Liver (tissue), 9 donors: Measurements from ENCODE around the gene TTC3. TPM values are rescaled to one million over a fixed set of nuclear protein-coding genes. Genes with fewer than 3 reads are reported as not detected.

Experiments used
- DNase-seq: peaks from one replicate; pipeline ENCODE4 v3.0.0-alpha.2; 2017; ENCODE audit warnings: low spot score
- H3K27ac ChIP-seq, 2 donors: one replicate each; pipeline ENCODE4 v1.7.0; 2013; ENCODE audit warnings: inconsistent platforms in 2 of 2, low read length in 2 of 2, control low read depth in 1 of 2, low read depth in 1 of 2, mild to moderate bottlenecking in 1 of 2
- H3K27me3 ChIP-seq, 4 donors: one replicate each; pipeline versions ENCODE4 v1.6.1 to v1.7.0; 2013; ENCODE audit warnings: low read length in 3 of 4, inconsistent platforms in 1 of 4, mild to moderate bottlenecking in 1 of 4, moderate library complexity in 1 of 4; ENCODE audit not compliant: control insufficient read depth in 4 of 4, insufficient read depth in 4 of 4
- H3K36me3 ChIP-seq, 4 donors: one replicate each; pipeline versions ENCODE4 v1.6.1 to v1.7.0; 2013; ENCODE audit warnings: low read length in 3 of 4, mild to moderate bottlenecking in 3 of 4, low read depth in 1 of 4, moderate library complexity in 1 of 4; ENCODE audit not compliant: control insufficient read depth in 4 of 4, insufficient read depth in 3 of 4
- H3K4me1 ChIP-seq, 4 donors: one replicate each; pipeline versions ENCODE4 v1.6.1 to v1.7.0; 2013; ENCODE audit warnings: low read length in 3 of 4, mild to moderate bottlenecking in 3 of 4, moderate library complexity in 1 of 4; ENCODE audit not compliant: control insufficient read depth in 4 of 4, insufficient read depth in 4 of 4
- H3K4me3 ChIP-seq, 3 donors: one replicate each; pipeline versions ENCODE4 v1.6.1 to v1.7.0; 2013; ENCODE audit warnings: low read length in 3 of 3, control low read depth in 1 of 3, low read depth in 1 of 3, mild to moderate bottlenecking in 1 of 3
- H3K9ac ChIP-seq, 2 donors: one replicate each; pipeline ENCODE4 v1.7.0; 2013; ENCODE audit warnings: low read length in 2 of 2, mild to moderate bottlenecking in 2 of 2, moderate library complexity in 2 of 2, control low read depth in 1 of 2, low read depth in 1 of 2
- H3K9me3 ChIP-seq, 4 donors: one replicate each; pipeline versions ENCODE4 v1.6.1 to v1.7.0; 2013; ENCODE audit warnings: low read length in 3 of 4; ENCODE audit not compliant: control insufficient read depth in 4 of 4
- EGR1 ChIP-seq, 2 donors: IDR thresholded peaks; 2 replicates each; pipeline ENCODE4 v1.6.1; 2016 to 2018; ENCODE audit warnings: antibody characterized with exemption in 2 of 2, low read depth in 2 of 2
- GABPA ChIP-seq, 2 donors: IDR thresholded peaks in 1 of 2; conservative IDR thresholded peaks in 1 of 2; 2 replicates each; pipeline ENCODE4 v1.6.1; 2016; ENCODE audit warnings: antibody characterized with exemption in 2 of 2, mild to moderate bottlenecking in 1 of 2, moderate library complexity in 1 of 2
- HNF4A ChIP-seq, 2 donors: conservative IDR thresholded peaks; 2 replicates each; pipeline ENCODE4 v1.6.1; 2016; ENCODE audit warnings: antibody characterized with exemption in 2 of 2, mild to moderate bottlenecking in 2 of 2
- HNF4G ChIP-seq: IDR thresholded peaks from 2 replicates; pipeline ENCODE4 v1.6.1; 2016; ENCODE audit warnings: antibody characterized with exemption
- JUND ChIP-seq, 2 donors: IDR thresholded peaks; 2 replicates each; pipeline ENCODE4 v1.6.1; 2016; ENCODE audit warnings: antibody characterized with exemption in 2 of 2
- MAX ChIP-seq: IDR thresholded peaks from 2 replicates; pipeline ENCODE4 v1.6.1; 2016; ENCODE audit warnings: antibody characterized with exemption
- NR2F2 ChIP-seq: IDR thresholded peaks from 2 replicates; pipeline ENCODE4 v1.6.1; 2016; ENCODE audit warnings: antibody characterized with exemption
- TAF1 ChIP-seq: conservative IDR thresholded peaks from 2 replicates; pipeline ENCODE4 v1.6.1; 2016; ENCODE audit warnings: antibody characterized with exemption, mild to moderate bottlenecking
- YY1 ChIP-seq: IDR thresholded peaks from 2 replicates; pipeline ENCODE4 v1.6.1; 2016; ENCODE audit warnings: antibody characterized with exemption, mild to moderate bottlenecking
- WGBS: extraction: QIAGEN DNeasy Blood & Tissue Kit; methylation state at CpG from one replicate; pipeline ENCODE4 v1.1.7; 2013; 5-methylcytosine and 5-hydroxymethylcytosine counted together
- polyA plus RNA-seq, 2 donors: library from polyadenylated mRNA; stranded (reverse) in 1 of 2; unstranded in 1 of 2; fragments of 200-250 nt in 1 of 2; fragments of >200 nt in 1 of 2; fragmentation: Nextera tagmentation in 1 of 2; extraction: Ambion mirVana in 1 of 2; gene quantifications; one replicate each; pipeline versions ENCODE4 v1.2.1 to v1.2.3, GENCODE V29; 2013 to 2015
- total RNA-seq, 2 donors: library from RNA; depleted of rRNA; stranded (reverse); fragments of >200 nt; gene quantifications; one replicate each; pipeline ENCODE4 v1.2.3, GENCODE V29; 2014
- TF ChIP-seq, protein P1 (sequence below): fragments of 150-350 bp; IDR thresholded peaks from 2 replicates; pipeline ENCODE4 v1.5.1; 2017; ENCODE audit warnings: improper control_type of control experiment, low read depth, low read length; ENCODE audit not compliant: missing input control
- TF ChIP-seq, protein P2 (sequence below): IDR thresholded peaks from 2 replicates; pipeline ENCODE4 v1.6.1; 2016; ENCODE audit warnings: antibody characterized with exemption
- donor health status: healthy.
- donor health status: healthy.
- donor health status: healthy.
- donor health status: healthy.
- donor health status: healthy.

The TTC3 gene
- total and polyA plus RNA-seq, 4 donors: 27.2 to 96.1 (median 57.2) TPM

DNA sequence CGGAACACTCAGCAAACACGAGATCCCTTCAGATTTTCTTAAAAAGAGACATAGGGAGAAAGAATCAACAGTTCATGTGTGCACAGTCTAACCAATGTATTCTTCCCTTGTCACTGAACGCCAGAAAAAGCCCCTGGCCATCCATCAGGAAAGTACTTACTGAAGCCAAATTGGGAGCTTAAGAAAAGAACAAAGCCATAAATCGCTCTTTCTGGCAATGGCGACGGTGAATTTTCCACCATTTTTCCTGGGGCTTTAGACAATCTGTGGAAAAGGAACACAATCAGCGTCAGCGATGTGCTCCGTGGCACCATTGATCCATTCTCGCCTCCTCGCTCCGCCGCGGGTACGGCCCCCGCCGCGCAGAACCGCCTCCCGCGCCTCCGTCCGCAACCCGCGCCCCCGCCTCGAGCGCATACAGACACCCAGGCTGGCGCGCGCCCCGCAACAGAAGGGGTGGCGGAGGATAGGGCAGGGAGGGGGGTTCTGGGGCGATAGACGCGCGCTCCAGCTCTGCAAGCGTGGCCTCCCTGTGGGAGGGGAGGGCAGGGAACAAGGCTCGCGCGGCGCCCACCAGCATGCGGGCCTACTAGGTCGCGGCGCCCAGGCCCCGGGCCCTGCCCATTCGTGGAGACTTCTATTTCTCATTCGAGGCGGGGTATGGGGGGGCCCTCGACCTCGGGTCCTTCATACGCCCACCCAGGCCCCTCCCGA is 623 bp upstream of the TTC3 start:
- Histone ChIP-seq H3K9ac (peak overlapping the region; percentile 87), H3K27ac (peak overlapping the region; percentile 84 to 99), H3K36me3 (peaks cover 0 to 9% (median 4%) of the 10 kb centered on the region in 4 donors), H3K27me3 (no peaks in the 10 kb centered on the region), H3K9me3 (no peaks in the 10 kb centered on the region), H3K4me3 (peak overlapping the region; percentile 72 to 83 (median 80)), H3K4me1 (peaks cover 2 to 17% (median 13%) of the 10 kb centered on the region in 4 donors)
- no peak for DNase-seq
- TF ChIP-seq GABPA (IDR thresholded peaks at IDR 0.05 in 1 of 2, conservative IDR thresholded peaks at IDR 0.05 in 1 of 2): peak in 1 of 2 donors; percentile 14
- peak; percentile 49 for TF ChIP-seq YY1
- TF ChIP-seq, protein P1, sequence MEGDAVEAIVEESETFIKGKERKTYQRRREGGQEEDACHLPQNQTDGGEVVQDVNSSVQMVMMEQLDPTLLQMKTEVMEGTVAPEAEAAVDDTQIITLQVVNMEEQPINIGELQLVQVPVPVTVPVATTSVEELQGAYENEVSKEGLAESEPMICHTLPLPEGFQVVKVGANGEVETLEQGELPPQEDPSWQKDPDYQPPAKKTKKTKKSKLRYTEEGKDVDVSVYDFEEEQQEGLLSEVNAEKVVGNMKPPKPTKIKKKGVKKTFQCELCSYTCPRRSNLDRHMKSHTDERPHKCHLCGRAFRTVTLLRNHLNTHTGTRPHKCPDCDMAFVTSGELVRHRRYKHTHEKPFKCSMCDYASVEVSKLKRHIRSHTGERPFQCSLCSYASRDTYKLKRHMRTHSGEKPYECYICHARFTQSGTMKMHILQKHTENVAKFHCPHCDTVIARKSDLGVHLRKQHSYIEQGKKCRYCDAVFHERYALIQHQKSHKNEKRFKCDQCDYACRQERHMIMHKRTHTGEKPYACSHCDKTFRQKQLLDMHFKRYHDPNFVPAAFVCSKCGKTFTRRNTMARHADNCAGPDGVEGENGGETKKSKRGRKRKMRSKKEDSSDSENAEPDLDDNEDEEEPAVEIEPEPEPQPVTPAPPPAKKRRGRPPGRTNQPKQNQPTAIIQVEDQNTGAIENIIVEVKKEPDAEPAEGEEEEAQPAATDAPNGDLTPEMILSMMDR: no peak
- under 1% methylated on average over 54 of the region's 54 CpGs for WGBS

DNA sequence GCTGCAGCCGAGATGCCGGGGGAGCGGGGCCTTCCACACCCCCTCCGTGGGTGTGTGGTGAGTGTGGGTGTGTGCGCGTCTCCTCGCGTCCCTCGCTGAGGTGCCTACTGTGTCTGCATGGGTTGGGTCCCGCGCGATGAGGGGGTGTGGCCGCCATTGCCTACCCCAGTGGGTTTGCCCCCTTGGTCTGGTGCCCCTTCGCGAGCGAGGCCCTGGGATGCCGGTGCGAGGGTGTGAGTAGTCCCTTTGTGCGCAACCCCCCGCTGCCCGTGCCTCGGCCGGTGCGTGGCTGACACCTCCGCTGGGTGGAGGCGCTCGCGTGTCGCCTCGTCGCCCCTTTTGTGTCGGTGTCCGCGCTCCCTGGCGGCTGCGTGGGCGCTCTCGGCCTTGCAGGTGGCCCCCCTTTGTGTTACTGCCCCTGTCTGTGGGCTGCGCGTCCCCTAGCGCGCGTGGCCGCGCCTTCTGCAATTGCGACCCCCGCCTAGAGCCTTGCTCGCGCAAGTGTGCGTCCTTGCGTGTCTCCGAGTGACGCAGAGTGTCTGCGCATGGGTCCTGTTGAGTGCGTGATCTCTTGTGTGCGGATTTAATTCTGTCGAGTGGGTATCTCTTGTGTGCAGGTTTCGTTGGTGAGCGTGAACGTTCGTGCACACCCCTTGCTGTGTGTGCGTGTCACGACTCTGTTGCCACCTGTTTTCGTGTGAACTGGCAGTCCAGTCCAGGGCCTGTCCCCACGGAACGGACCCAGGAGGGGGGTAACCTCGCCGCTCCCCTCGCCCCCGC is 553 bp downstream of the TTC3 start:
- DNase-seq: peak; percentile 67
- Histone ChIP-seq H3K36me3 (peaks cover 0 to 7% (median 3%) of the 10 kb centered on the region in 4 donors), H3K27me3 (no peaks in the 10 kb centered on the region), H3K4me3 (peak overlapping the region; percentile 83 to 90 (median 83)), H3K9ac (peak overlapping the region; percentile 0 to 82), H3K27ac (peak overlapping the region; percentile 84 to 99), H3K9me3 (no peaks in the 10 kb centered on the region), H3K4me1 (peaks cover 2 to 17% (median 13%) of the 10 kb centered on the region in 4 donors)
- TF ChIP-seq YY1: peak; percentile 8
- TF ChIP-seq, protein P2, sequence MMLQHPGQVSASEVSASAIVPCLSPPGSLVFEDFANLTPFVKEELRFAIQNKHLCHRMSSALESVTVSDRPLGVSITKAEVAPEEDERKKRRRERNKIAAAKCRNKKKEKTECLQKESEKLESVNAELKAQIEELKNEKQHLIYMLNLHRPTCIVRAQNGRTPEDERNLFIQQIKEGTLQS: no peak
- WGBS: under 1% methylated on average over 70 of the region's 70 CpGs

- no peak for TF ChIP-seq HNF4A (conservative IDR thresholded peaks at IDR 0.05)
- no peak for TF ChIP-seq GABPA (IDR thresholded peaks at IDR 0.05 in 1 of 2, conservative IDR thresholded peaks at IDR 0.05 in 1 of 2)
- TF ChIP-seq EGR1 (IDR thresholded peaks at IDR 0.05; ENCODE audit: low read depth in 2 of 2): no peak
- TF ChIP-seq, protein P1: no peak
- no peak for TF ChIP-seq JUND (IDR thresholded peaks at IDR 0.05)
- TF ChIP-seq HNF4G: no peak
- no peak for TF ChIP-seq NR2F2
- no peak for TF ChIP-seq TAF1
- no peak for TF ChIP-seq MAX
- no peak for DNase-seq
- peak overlapping the region; percentile 73 to 82 for H3K9ac ChIP-seq
- peak overlapping the region; percentile 83 to 90 (median 83) for H3K4me3 ChIP-seq
- peaks cover 2 to 17% (median 13%) of the 10 kb centered on the region in 4 donors for H3K4me1 ChIP-seq
- peak overlapping the region; percentile 84 to 99 for H3K27ac ChIP-seq
- H3K9me3 ChIP-seq: no peaks in the 10 kb centered on the region
- WGBS: 3% methylated on average over 13 of the region's 13 CpGs
- H3K27me3 ChIP-seq: no peaks in the 10 kb centered on the region
- peaks cover 0 to 2% (median under 1%) of the 10 kb centered on the region in 4 donors for H3K36me3 ChIP-seq
Measured at GRCh38 chr21:37074197-37074510, 1.1 kb downstream of the TTC3 start.
